Smooth muscle cell (in vitro differentiated cells): ENCODE results near the gene TEPSIN. TPM values are rescaled to one million over a fixed set of nuclear protein-coding genes. Genes with fewer than 3 reads are reported as not detected.

Experiments
- DNase-seq: peaks from one replicate; lab custom pipeline; 2025; ENCODE audit not compliant: unreplicated experiment; lab: John Stamatoyannopoulos, UW
- H2AFZ ChIP-seq: fragments of 200-600 bp; sonication (generic); 2 replicates; pipeline ENCODE4 v1.6.0; 2016; ENCODE audit warnings: antibody characterized with exemption, low read depth, mild to moderate bottlenecking
- H3F3A ChIP-seq: fragments of 200-600 bp; sonication (generic); 2 replicates; pipeline ENCODE4 v1.6.0; 2017; ENCODE audit warnings: antibody characterized with exemption, low read depth
- H3K27ac ChIP-seq: fragments of 200-600 bp; sonication (generic); 2 replicates; pipeline ENCODE4 v1.5.1; 2016; ENCODE audit warnings: low read depth, mild to moderate bottlenecking
- H3K27me3 ChIP-seq: fragments of 200-600 bp; sonication (generic); 2 replicates; pipeline ENCODE4 v1.6.1; 2016; ENCODE audit warnings: low read depth, mild to moderate bottlenecking
- H3K36me3 ChIP-seq: fragments of 200-600 bp; sonication (generic); 2 replicates; pipeline ENCODE4 v1.5.1; 2016; ENCODE audit warnings: low read depth
- H3K4me1 ChIP-seq: fragments of 200-600 bp; sonication (generic); 2 replicates; pipeline ENCODE4 v1.5.1; 2016; ENCODE audit warnings: low read depth
- H3K4me2 ChIP-seq: fragments of 200-600 bp; sonication (generic); 2 replicates; pipeline ENCODE4 v1.6.0; 2016; ENCODE audit warnings: mild to moderate bottlenecking
- H3K4me3 ChIP-seq: fragments of 200-600 bp; sonication (generic); 2 replicates; pipeline ENCODE4 v1.5.1; 2016; ENCODE audit warnings: mild to moderate bottlenecking
- H3K79me2 ChIP-seq: fragments of 200-600 bp; sonication (generic); 2 replicates; pipeline ENCODE4 v1.6.0; 2016; ENCODE audit warnings: low read depth, mild to moderate bottlenecking
- H3K9ac ChIP-seq: fragments of 200-600 bp; sonication (generic); 2 replicates; pipeline ENCODE4 v1.6.0; 2016; ENCODE audit warnings: low read depth
- H3K9me3 ChIP-seq: fragments of 200-600 bp; sonication (generic); replicated peaks from 2 replicates; pipeline ENCODE4 v1.5.1; 2016; ENCODE audit warnings: low read depth
- H4K20me1 ChIP-seq: fragments of 200-600 bp; sonication (generic); 2 replicates; pipeline ENCODE4 v1.6.0; 2016; ENCODE audit warnings: low read depth
- WGBS: methylation state at CpG from one replicate; pipeline ENCODE4 v1.1.7; 2016; ENCODE audit warnings: low lambda C conversion rate; 5-methylcytosine and 5-hydroxymethylcytosine counted together
- polyA plus RNA-seq: library from polyadenylated mRNA; unstranded; fragments of >200 nt; fragmentation: Nextera tagmentation; extraction: Ambion mirVana; gene quantifications from 2 replicates; pipeline ENCODE4 v1.2.1, GENCODE V29; 2016
- total RNA-seq: library from RNA; depleted of rRNA; stranded (reverse); fragments of >200 nt; gene quantifications from 2 replicates; pipeline ENCODE4 v1.2.3, GENCODE V29; 2014
- TF ChIP-seq, protein P1 (sequence below): fragments of 200-600 bp; sonication (generic); IDR thresholded peaks from 2 replicates; pipeline ENCODE4 v1.5.1; 2017; ENCODE audit warnings: borderline replicate concordance, mild to moderate bottlenecking, antibody characterized with exemption; ENCODE audit not compliant: insufficient read depth, poor library complexity, severe bottlenecking

The TEPSIN gene
- total and polyA plus RNA-seq, 2 experiments from 2014 or later, result 9.8 to 18.6 TPM

DNA sequence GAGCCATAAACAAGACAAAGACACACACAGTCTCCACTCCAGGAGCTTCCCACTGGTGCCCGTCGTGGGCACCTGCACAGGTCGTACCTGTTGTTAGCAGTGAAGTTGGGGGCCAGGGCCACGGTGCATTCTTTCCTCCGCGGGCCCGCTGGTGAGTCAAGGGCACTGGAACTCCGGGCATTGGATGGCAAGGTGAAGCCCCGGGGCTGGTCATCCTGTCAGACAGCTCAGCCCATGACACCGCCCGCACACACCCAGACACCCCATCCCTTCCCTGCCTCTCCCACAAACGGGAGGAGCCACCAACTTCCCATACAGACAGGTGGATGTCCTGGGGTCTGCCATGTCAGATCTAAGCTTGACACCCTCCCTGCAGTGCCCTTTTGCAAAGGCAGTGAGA, 32.2 kb downstream of the TEPSIN start:
- TF ChIP-seq, protein P1, sequence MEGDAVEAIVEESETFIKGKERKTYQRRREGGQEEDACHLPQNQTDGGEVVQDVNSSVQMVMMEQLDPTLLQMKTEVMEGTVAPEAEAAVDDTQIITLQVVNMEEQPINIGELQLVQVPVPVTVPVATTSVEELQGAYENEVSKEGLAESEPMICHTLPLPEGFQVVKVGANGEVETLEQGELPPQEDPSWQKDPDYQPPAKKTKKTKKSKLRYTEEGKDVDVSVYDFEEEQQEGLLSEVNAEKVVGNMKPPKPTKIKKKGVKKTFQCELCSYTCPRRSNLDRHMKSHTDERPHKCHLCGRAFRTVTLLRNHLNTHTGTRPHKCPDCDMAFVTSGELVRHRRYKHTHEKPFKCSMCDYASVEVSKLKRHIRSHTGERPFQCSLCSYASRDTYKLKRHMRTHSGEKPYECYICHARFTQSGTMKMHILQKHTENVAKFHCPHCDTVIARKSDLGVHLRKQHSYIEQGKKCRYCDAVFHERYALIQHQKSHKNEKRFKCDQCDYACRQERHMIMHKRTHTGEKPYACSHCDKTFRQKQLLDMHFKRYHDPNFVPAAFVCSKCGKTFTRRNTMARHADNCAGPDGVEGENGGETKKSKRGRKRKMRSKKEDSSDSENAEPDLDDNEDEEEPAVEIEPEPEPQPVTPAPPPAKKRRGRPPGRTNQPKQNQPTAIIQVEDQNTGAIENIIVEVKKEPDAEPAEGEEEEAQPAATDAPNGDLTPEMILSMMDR, result no peak
- peaks cover 9% of the 10 kb centered on the region for H4K20me1 ChIP-seq
- no peaks in the 10 kb centered on the region for H3K36me3 ChIP-seq
- H3K9me3 ChIP-seq, result no peaks in the 10 kb centered on the region
- WGBS, result 92% methylated on average over 12 of the region's 12 CpGs
- H3F3A ChIP-seq, result no peaks in the 10 kb centered on the region
- no peak overlapping the region for H3K4me3 ChIP-seq
- no peaks in the 10 kb centered on the region for H3K4me1 ChIP-seq
- no peaks in the 10 kb centered on the region for H3K79me2 ChIP-seq
- DNase-seq, result no peak
- no peak overlapping the region for H2AFZ ChIP-seq
- H3K9ac ChIP-seq, result no peak overlapping the region
- no peaks in the 10 kb centered on the region for H3K27me3 ChIP-seq
- H3K27ac ChIP-seq, result no peak overlapping the region
- H3K4me2 ChIP-seq, result no peak overlapping the region

- H4K20me1 ChIP-seq, result peaks cover 5% of the 10 kb centered on the region
- DNase-seq, result no peak
- no peak overlapping the region for H3K4me3 ChIP-seq
- no peak overlapping the region for H2AFZ ChIP-seq
- no peaks in the 10 kb centered on the region for H3K4me1 ChIP-seq
- no peaks in the 10 kb centered on the region for H3F3A ChIP-seq
- no peaks in the 10 kb centered on the region for H3K9me3 ChIP-seq
- no peak overlapping the region for H3K27ac ChIP-seq
- WGBS, result 92% methylated on average over 4 of the region's 4 CpGs
- no peaks in the 10 kb centered on the region for H3K79me2 ChIP-seq
- H3K4me2 ChIP-seq, result no peak overlapping the region
- H3K9ac ChIP-seq, result no peak overlapping the region
- H3K27me3 ChIP-seq, result no peaks in the 10 kb centered on the region
- TF ChIP-seq, protein P1, result no peak
- H3K36me3 ChIP-seq, result no peaks in the 10 kb centered on the region
Measured at GRCh38 chr17:81206166-81206565, 32.7 kb downstream of the TEPSIN start.

GRCh38 chr17:81204578-81204977, 34.3 kb downstream of the TEPSIN start:
- TF ChIP-seq, protein P1, result no peak
- DNase-seq, result no peak
- WGBS, result 92% methylated on average over 10 of the region's 10 CpGs
- Histone ChIP-seq H3K27ac (no peak overlapping the region), H3K27me3 (no peaks in the 10 kb centered on the region), H3K36me3 (no peaks in the 10 kb centered on the region), H3K4me3 (no peak overlapping the region), H3F3A (no peaks in the 10 kb centered on the region), H3K9ac (no peak overlapping the region), H2AFZ (no peak overlapping the region), H4K20me1 (no peaks in the 10 kb centered on the region), H3K4me1 (no peaks in the 10 kb centered on the region), H3K9me3 (no peaks in the 10 kb centered on the region), H3K4me2 (no peak overlapping the region), H3K79me2 (no peaks in the 10 kb centered on the region)

GRCh38 chr17:81203136-81203535, 35.7 kb downstream of the TEPSIN start:
- WGBS, result 98% methylated on average over 20 of the region's 20 CpGs
- no peak overlapping the region for H2AFZ ChIP-seq
- no peak overlapping the region for H3K9ac ChIP-seq
- TF ChIP-seq, protein P1, result no peak
- H3K4me2 ChIP-seq, result no peak overlapping the region
- no peaks in the 10 kb centered on the region for H3K36me3 ChIP-seq
- H3K4me3 ChIP-seq, result no peak overlapping the region
- no peak overlapping the region for H3K27ac ChIP-seq
- H3K4me1 ChIP-seq, result no peaks in the 10 kb centered on the region
- H3K79me2 ChIP-seq, result no peaks in the 10 kb centered on the region
- H3K27me3 ChIP-seq, result no peaks in the 10 kb centered on the region
- H4K20me1 ChIP-seq, result no peaks in the 10 kb centered on the region
- no peaks in the 10 kb centered on the region for H3F3A ChIP-seq
- no peak for DNase-seq
- no peaks in the 10 kb centered on the region for H3K9me3 ChIP-seq
